Glutamatergic neuron (in vitro differentiated cells): ENCODE results near the gene OSBP2. TPM values are rescaled to one million over a fixed set of nuclear protein-coding genes. Genes with fewer than 3 reads are reported as not detected.

Experiments
- DNase-seq: peaks from one replicate; pipeline ENCODE4 v3.0.0; 2022
- H3K27ac Mint-ChIP-seq: one replicate; pipeline ENCODE4 v1.8.0; 2020; ENCODE audit warnings: mild to moderate bottlenecking, mixed read lengths, inconsistent platforms; ENCODE audit not compliant: unreplicated experiment
- H3K27me3 Mint-ChIP-seq: one replicate; pipeline ENCODE4 v1.8.0; 2020; ENCODE audit warnings: mild to moderate bottlenecking, moderate library complexity, mixed read lengths, inconsistent platforms; ENCODE audit not compliant: unreplicated experiment
- H3K36me3 Mint-ChIP-seq: one replicate; pipeline ENCODE4 v1.8.0; 2020; ENCODE audit warnings: mild to moderate bottlenecking, mixed read lengths, inconsistent platforms; ENCODE audit not compliant: unreplicated experiment
- H3K4me1 Mint-ChIP-seq: one replicate; pipeline ENCODE4 v1.8.0; 2020; ENCODE audit warnings: mild to moderate bottlenecking, low read depth, mixed read lengths, inconsistent platforms; ENCODE audit not compliant: unreplicated experiment
- H3K4me3 Mint-ChIP-seq: one replicate; pipeline ENCODE4 v1.8.0; 2020; ENCODE audit warnings: mild to moderate bottlenecking, mixed read lengths, inconsistent platforms; ENCODE audit not compliant: unreplicated experiment
- H3K9me3 Mint-ChIP-seq: one replicate; pipeline ENCODE4 v1.8.0; 2020; ENCODE audit warnings: mild to moderate bottlenecking, moderate library complexity, mixed read lengths, inconsistent platforms; ENCODE audit not compliant: unreplicated experiment
- CTCF ChIP-seq: fragments of 200-600 bp; sonication (generic); IDR thresholded peaks from one replicate; pipeline ENCODE4 v1.5.0; 2021; ENCODE audit not compliant: partially characterized antibody, unreplicated experiment
- total RNA-seq: library from RNA; stranded (reverse); fragmentation: NEBNext Ultra II Directional; extraction: Animal tissue kit (Norgen Biotek cat#: 25700); gene quantifications from one replicate; pipeline ENCODE4 v1.2.1, GENCODE V29; 2021; ENCODE audit not compliant: unreplicated experiment

The OSBP2 gene
- total RNA-seq, 1 donor from 2014 or later, result 18.3 TPM

GRCh38 chr22:30941363-30941740, 246.7 kb downstream of the OSBP2 start:
- Mint-ChIP-seq H3K36me3 (peaks cover 6% of the 10 kb centered on the region), H3K4me3 (peak overlapping the region; percentile 25), H3K27ac (no peak overlapping the region), H3K9me3 (peaks cover 2% of the 10 kb centered on the region), H3K4me1 (peaks cover 5% of the 10 kb centered on the region), H3K27me3 (peaks cover 3% of the 10 kb centered on the region)
- TF ChIP-seq CTCF, result no peak
- no peak for DNase-seq

GRCh38 chr22:30943368-30943767, 248.7 kb downstream of the OSBP2 start:
- TF ChIP-seq CTCF, result no peak
- Mint-ChIP-seq H3K9me3 (no peaks in the 10 kb centered on the region), H3K27me3 (peaks cover 3% of the 10 kb centered on the region), H3K36me3 (peaks cover 6% of the 10 kb centered on the region), H3K4me3 (no peak overlapping the region), H3K4me1 (peaks cover 7% of the 10 kb centered on the region), H3K27ac (no peak overlapping the region)
- no peak for DNase-seq

- Mint-ChIP-seq H3K36me3 (peaks cover 6% of the 10 kb centered on the region), H3K4me1 (peaks cover 7% of the 10 kb centered on the region), H3K9me3 (peaks cover 2% of the 10 kb centered on the region), H3K27ac (no peak overlapping the region), H3K27me3 (peaks cover under 1% of the 10 kb centered on the region), H3K4me3 (no peak overlapping the region)
- TF ChIP-seq CTCF, result no peak
- DNase-seq, result no peak
These were observed 250.3 kb downstream of the OSBP2 start for GRCh38 chr22:30944986-30945385.

GRCh38 chr22:30945653-30946052, 251.0 kb downstream of the OSBP2 start:
- no peak for DNase-seq
- Mint-ChIP-seq H3K9me3 (peaks cover 2% of the 10 kb centered on the region), H3K36me3 (peaks cover 6% of the 10 kb centered on the region), H3K27ac (no peak overlapping the region), H3K27me3 (no peaks in the 10 kb centered on the region), H3K4me3 (no peak overlapping the region), H3K4me1 (peaks cover 7% of the 10 kb centered on the region)
- TF ChIP-seq CTCF, result no peak

GRCh38 chr22:30946354-30946753, 251.7 kb downstream of the OSBP2 start:
- Mint-ChIP-seq H3K4me1 (peaks cover 7% of the 10 kb centered on the region), H3K27ac (no peak overlapping the region), H3K4me3 (no peak overlapping the region), H3K27me3 (no peaks in the 10 kb centered on the region), H3K36me3 (peaks cover 6% of the 10 kb centered on the region), H3K9me3 (peaks cover 2% of the 10 kb centered on the region)
- no peak for TF ChIP-seq CTCF
- no peak for DNase-seq
